ENCODE measurements around the gene DTNBP1. TPM values are rescaled to one million over a fixed set of nuclear protein-coding genes. Genes with fewer than 3 reads are reported as not detected.

The DTNBP1 gene
- total RNA-seq, 2 experiments from 2014 or later: 18.4 to 23.4 TPM

DNA sequence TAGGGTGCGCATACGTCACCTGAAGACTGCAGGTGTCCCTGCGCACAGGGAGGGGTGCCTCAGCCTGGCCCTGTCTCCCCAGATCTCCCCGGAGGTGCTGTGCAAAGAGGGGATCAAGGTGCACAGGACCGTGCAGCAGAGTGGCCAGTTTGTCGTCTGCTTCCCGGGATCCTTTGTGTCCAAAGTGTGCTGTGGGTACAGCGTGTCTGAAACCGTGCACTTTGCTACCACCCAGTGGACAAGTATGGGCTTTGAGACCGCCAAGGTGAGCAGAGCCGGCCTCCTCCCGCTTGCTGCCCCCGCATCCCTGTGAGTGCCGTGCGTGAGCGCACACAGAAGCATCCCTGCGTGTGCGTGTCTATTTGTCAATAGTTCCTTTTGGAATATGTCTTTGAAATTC, 150.7 kb downstream of the DTNBP1 start:
- H3K4me3 Mint-ChIP-seq: no peak overlapping the region
- ATAC-seq (no peak), DNase-seq (no peak)
- no peak overlapping the region for H3K27ac Mint-ChIP-seq
- no peaks in the 10 kb centered on the region for H3K9me3 Mint-ChIP-seq (ENCODE audit: low read depth)
- peaks cover 2% of the 10 kb centered on the region for H3K4me1 Mint-ChIP-seq
- ChIA-PET POLR2A (no interaction called here), CTCF (interaction anchor here (1.1 kb wide), 1 partner anchor 113 kb away, joined by 3 read pairs; no protein-coding TSS in a partner anchor)
- peaks cover 68% of the 10 kb centered on the region for H3K36me3 Mint-ChIP-seq (ENCODE audit: low read depth)
- intact Hi-C loops (cut with DNase I, micrococcal nuclease): no loop called here
- H3K27me3 Mint-ChIP-seq: no peaks in the 10 kb centered on the region

- Mint-ChIP-seq H3K9me3 (ENCODE audit: low read depth) (no peaks in the 10 kb centered on the region), H3K27me3 (no peaks in the 10 kb centered on the region), H3K36me3 (ENCODE audit: low read depth) (peaks cover 70% of the 10 kb centered on the region), H3K4me1 (peaks cover 2% of the 10 kb centered on the region), H3K27ac (no peak overlapping the region), H3K4me3 (no peak overlapping the region)
- CTCF ChIA-PET: interaction anchor here (1.1 kb wide), 1 partner anchor 113 kb away, joined by 3 read pairs; no protein-coding TSS in a partner anchor
- intact Hi-C loops (cut with DNase I, micrococcal nuclease): no loop called here
- POLR2A ChIA-PET: no interaction called here
- DNase-seq: no peak
- no peak for ATAC-seq
Observed at GRCh38 chr6:15511248-15512125, 151.3 kb downstream of the DTNBP1 start.

DNA sequence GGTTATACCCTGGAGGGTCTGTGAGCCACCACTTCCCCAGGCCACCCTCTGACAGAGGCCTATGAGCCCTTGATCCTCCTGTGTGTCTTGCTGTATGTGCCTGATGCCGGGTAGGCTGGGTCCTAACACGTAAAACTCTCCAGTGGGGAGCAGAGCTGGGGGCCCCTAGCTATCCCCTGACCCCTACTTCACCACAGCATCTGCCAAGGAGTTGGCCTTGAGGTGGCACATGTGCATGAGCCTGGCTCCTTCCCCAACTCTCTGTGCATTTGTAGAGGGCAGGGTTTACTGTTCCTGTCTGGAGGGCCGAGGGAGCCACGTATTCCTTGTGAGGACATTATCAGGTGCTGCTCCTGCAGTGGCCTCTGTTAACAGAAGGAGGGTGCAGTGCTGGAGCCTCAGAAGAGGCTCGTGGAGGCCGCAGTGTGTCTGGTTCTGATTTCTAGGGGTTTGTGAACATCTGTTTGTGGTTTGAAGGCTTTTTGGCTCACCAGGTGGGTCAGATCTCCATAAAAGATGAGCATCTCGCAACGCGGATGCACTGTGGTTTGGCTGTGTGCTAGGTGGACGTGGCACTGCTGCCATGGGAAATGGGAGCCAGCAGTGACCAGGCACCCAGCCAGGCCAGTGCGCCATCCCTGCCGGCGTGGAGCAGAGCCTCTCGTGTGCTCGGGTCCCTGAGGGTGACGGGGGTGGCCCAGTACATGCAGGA, 152.1 kb downstream of the DTNBP1 start:
- peaks cover 69% of the 10 kb centered on the region for H3K36me3 Mint-ChIP-seq (ENCODE audit: low read depth)
- intact Hi-C loops (cut with DNase I, micrococcal nuclease): no loop called here
- ChIA-PET POLR2A (no interaction called here), CTCF (no interaction called here)
- DNase-seq: no peak
- H3K4me3 Mint-ChIP-seq: no peak overlapping the region
- no peaks in the 10 kb centered on the region for H3K27me3 Mint-ChIP-seq
- no peaks in the 10 kb centered on the region for H3K9me3 Mint-ChIP-seq (ENCODE audit: low read depth)
- H3K27ac Mint-ChIP-seq: peak overlapping the region; percentile 31
- no peak for ATAC-seq
- peaks cover 2% of the 10 kb centered on the region for H3K4me1 Mint-ChIP-seq

DNA sequence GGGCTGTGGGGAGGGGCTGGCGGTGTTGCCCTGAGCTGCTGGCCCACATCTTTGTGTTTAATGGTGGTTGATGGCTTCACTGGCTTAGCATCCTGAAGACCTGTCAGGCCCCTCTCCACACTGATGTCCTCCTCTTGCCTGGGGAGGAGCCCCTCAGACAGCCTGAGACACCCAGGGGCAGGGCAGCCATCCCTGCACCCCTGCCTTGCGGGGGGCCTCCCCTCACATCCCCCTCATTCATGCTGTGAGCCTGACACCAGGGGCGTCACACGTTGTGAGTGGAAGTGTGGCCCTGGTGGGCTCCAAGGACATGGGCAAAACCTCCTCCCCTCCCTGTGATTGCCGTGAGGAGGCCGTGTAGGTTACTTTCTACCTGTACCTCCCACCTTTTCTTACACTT, 152.7 kb downstream of the DTNBP1 start:
- H3K9me3 Mint-ChIP-seq (ENCODE audit: low read depth): no peaks in the 10 kb centered on the region
- H3K27me3 Mint-ChIP-seq: no peaks in the 10 kb centered on the region
- no peak for ATAC-seq
- intact Hi-C loops (cut with DNase I, micrococcal nuclease): no loop called here
- peaks cover 70% of the 10 kb centered on the region for H3K36me3 Mint-ChIP-seq (ENCODE audit: low read depth)
- no peak overlapping the region for H3K4me3 Mint-ChIP-seq
- DNase-seq: no peak
- POLR2A ChIA-PET: no interaction called here
- H3K27ac Mint-ChIP-seq: peak overlapping the region; percentile 31
- CTCF ChIA-PET: no interaction called here
- peaks cover 2% of the 10 kb centered on the region for H3K4me1 Mint-ChIP-seq

GRCh38 chr6:15509335-15509933, 153.4 kb downstream of the DTNBP1 start:
- Mint-ChIP-seq H3K27ac (peak overlapping the region; percentile 31), H3K36me3 (ENCODE audit: low read depth) (peaks cover 70% of the 10 kb centered on the region), H3K4me1 (peaks cover 2% of the 10 kb centered on the region), H3K4me3 (no peak overlapping the region), H3K27me3 (no peaks in the 10 kb centered on the region), H3K9me3 (ENCODE audit: low read depth) (no peaks in the 10 kb centered on the region)
- DNase-seq: no peak
- POLR2A ChIA-PET: no interaction called here
- no peak for ATAC-seq
- CTCF ChIA-PET: no interaction called here
- intact Hi-C loops (cut with DNase I, micrococcal nuclease): no loop called here

- H3K36me3 Mint-ChIP-seq (ENCODE audit: low read depth): peaks cover 69% of the 10 kb centered on the region
- H3K27ac Mint-ChIP-seq: peak overlapping the region; percentile 60
- intact Hi-C loops (cut with DNase I, micrococcal nuclease): no loop called here
- H3K4me1 Mint-ChIP-seq: peaks cover 2% of the 10 kb centered on the region
- no peak for ATAC-seq
- POLR2A ChIA-PET: no interaction called here
- no peaks in the 10 kb centered on the region for H3K27me3 Mint-ChIP-seq
- H3K9me3 Mint-ChIP-seq (ENCODE audit: low read depth): no peaks in the 10 kb centered on the region
- DNase-seq: no peak
- H3K4me3 Mint-ChIP-seq: no peak overlapping the region
- CTCF ChIA-PET: no interaction called here
Observed at GRCh38 chr6:15508931-15509330, 153.9 kb downstream of the DTNBP1 start.

DNA sequence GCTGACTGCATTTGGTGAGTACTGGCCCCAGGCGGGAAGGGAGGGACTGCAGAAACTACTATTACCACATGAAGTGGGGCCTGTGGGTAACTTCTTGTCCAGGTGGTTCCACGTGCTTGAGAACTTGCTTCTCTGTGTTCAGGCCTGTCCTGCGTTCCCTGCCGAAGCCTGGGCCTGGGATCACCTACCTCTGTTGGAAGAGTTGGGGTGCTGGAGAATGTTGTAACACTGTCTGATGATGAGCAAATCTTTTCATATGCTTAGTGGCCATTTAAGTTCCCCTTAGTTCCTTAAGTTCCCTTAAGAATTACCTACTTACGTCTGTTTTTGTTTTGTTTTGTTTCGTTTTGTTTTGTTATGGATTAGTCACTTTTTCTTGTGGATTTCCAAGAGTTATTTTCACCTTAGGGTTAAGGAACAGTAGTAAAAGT, 154.4 kb downstream of the DTNBP1 start:
- Mint-ChIP-seq H3K9me3 (ENCODE audit: low read depth) (no peaks in the 10 kb centered on the region), H3K4me1 (peaks cover 2% of the 10 kb centered on the region), H3K36me3 (ENCODE audit: low read depth) (peaks cover 69% of the 10 kb centered on the region), H3K4me3 (no peak overlapping the region), H3K27ac (peak overlapping the region; percentile 6), H3K27me3 (no peaks in the 10 kb centered on the region)
- DNase-seq (no peak), ATAC-seq (no peak)
- intact Hi-C loops (cut with DNase I, micrococcal nuclease): no loop called here
- CTCF ChIA-PET: interaction anchor here (0.6 kb wide), 1 partner anchor 19 kb away, joined by 3 read pairs; no protein-coding TSS in a partner anchor
- POLR2A ChIA-PET: no interaction called here

DNA sequence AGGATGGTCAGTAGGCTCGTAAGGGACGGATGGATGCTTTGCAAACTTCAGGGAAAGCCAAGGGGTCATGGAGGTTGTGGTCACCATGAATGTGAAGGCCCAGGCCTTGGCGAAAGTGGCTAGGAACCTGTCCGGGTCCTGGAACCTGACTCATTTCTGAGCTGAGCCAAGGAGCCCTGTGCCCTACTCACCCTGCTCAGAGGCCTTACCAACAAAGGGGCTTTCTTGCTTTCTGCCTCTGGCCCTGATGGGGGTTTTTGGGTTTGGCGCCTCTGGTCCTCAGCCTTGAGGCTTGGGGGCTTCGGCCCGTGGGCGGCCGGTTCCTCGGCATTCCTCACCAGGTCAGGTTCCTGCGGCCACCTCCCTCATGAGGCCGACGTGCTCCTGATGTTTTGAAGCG, 155.1 kb downstream of the DTNBP1 start:
- peaks cover 66% of the 10 kb centered on the region for H3K36me3 Mint-ChIP-seq (ENCODE audit: low read depth)

DNA sequence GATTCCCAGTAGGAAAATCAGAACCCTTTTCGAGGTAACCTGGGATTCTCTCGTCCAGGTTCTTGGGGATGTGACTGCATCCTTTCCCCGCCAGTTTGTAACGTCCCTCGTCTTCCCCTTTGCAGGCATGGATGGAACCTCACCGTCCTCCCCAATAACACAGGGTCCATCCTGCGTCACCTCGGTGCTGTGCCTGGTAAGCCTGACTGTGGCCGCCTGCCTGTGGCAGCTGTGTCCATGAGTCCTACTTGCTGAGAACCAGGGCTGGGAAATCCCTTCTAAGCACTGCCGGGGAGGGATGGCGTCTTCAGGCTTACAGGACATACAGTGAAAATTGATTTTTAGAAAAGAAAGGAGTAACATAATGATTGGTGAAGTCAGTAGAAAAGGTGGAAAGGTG, 155.6 kb downstream of the DTNBP1 start:
- Mint-ChIP-seq H3K27me3 (no peaks in the 10 kb centered on the region), H3K36me3 (ENCODE audit: low read depth) (peaks cover 64% of the 10 kb centered on the region), H3K4me1 (peaks cover 2% of the 10 kb centered on the region), H3K9me3 (ENCODE audit: low read depth) (no peaks in the 10 kb centered on the region), H3K27ac (no peak overlapping the region), H3K4me3 (no peak overlapping the region)
- intact Hi-C loops (cut with DNase I, micrococcal nuclease): no loop called here
- ATAC-seq (no peak), DNase-seq (no peak)
- ChIA-PET CTCF (no interaction called here), POLR2A (no interaction called here)

More for the DNA sequence above, 155.1 kb downstream of the DTNBP1 start:
- DNase-seq (no peak), ATAC-seq (no peak)
- ChIA-PET CTCF (no interaction called here), POLR2A (no interaction called here)
- Mint-ChIP-seq H3K27me3 (no peaks in the 10 kb centered on the region), H3K9me3 (ENCODE audit: low read depth) (no peaks in the 10 kb centered on the region), H3K4me1 (peaks cover 2% of the 10 kb centered on the region), H3K27ac (no peak overlapping the region), H3K4me3 (no peak overlapping the region)
- intact Hi-C loops (cut with DNase I, micrococcal nuclease): no loop called here

- H3K4me3 Mint-ChIP-seq: no peak overlapping the region
- ChIA-PET CTCF (interaction anchor here (0.6 kb wide), 1 partner anchor 61 kb away, joined by 3 read pairs; no protein-coding TSS in a partner anchor), POLR2A (no interaction called here)
- intact Hi-C loops (cut with DNase I, micrococcal nuclease): no loop called here
- peaks cover 2% of the 10 kb centered on the region for H3K4me1 Mint-ChIP-seq
- no peak for DNase-seq
- H3K27me3 Mint-ChIP-seq: no peaks in the 10 kb centered on the region
- H3K9me3 Mint-ChIP-seq (ENCODE audit: low read depth): no peaks in the 10 kb centered on the region
- H3K27ac Mint-ChIP-seq: no peak overlapping the region
- ATAC-seq: no peak
- H3K36me3 Mint-ChIP-seq (ENCODE audit: low read depth): peaks cover 64% of the 10 kb centered on the region
Observed at GRCh38 chr6:15506066-15506465, 156.8 kb downstream of the DTNBP1 start.

DNA sequence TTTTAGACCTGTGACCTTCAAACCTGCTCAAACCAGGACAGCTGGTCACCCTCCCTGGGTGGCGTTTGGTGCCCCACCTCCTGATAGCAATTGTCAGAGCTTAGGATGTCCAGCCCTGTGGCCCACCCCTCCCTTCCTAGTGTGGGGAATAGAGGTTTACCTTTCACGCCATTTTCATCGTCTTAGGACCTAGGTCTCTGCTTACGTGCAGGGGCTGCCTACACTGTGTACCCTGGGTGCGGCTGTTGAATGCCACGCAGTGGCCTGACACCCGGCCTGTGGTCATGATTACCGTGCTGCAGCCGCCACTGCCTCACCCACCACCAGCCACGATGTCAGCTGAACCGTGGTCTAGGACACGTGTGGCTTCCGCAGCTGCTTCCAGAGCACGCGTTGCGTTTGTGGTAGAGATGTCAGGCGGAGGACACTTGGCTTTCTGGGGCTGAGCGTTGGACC, 157.3 kb downstream of the DTNBP1 start:
- ChIA-PET CTCF (no interaction called here), POLR2A (no interaction called here)
- H3K4me3 Mint-ChIP-seq: no peak overlapping the region
- H3K27me3 Mint-ChIP-seq: no peaks in the 10 kb centered on the region
- H3K36me3 Mint-ChIP-seq (ENCODE audit: low read depth): peaks cover 66% of the 10 kb centered on the region
- intact Hi-C loops (cut with DNase I, micrococcal nuclease): no loop called here
- ATAC-seq (no peak), DNase-seq (no peak)
- H3K4me1 Mint-ChIP-seq: peaks cover 2% of the 10 kb centered on the region
- no peaks in the 10 kb centered on the region for H3K9me3 Mint-ChIP-seq (ENCODE audit: low read depth)
- H3K27ac Mint-ChIP-seq: no peak overlapping the region
